Measurements from ENCODE around the gene ATF6.

The ATF6 gene

GRCh38 chr1:161982507-161982895, 216.4 kb downstream of the ATF6 start:
- Histone ChIP-seq H2AFZ (ENCODE audit: low read length, unreplicated experiment) (no peak overlapping the region), H3K4me3 (ENCODE audit: low read depth, low read length) (no peak overlapping the region)

GRCh38 chr1:161982917-161983316, 216.8 kb downstream of the ATF6 start:
- H3K27me3 ChIP-seq (ENCODE audit: insufficient read depth, low read length), result peaks cover 23% of the 10 kb centered on the region
- H3K4me1 ChIP-seq (ENCODE audit: control insufficient read depth, insufficient read depth, low read length, unreplicated experiment), result no peaks in the 10 kb centered on the region
- no peaks in the 10 kb centered on the region for H3K36me3 ChIP-seq (ENCODE audit: insufficient read depth, low read length)
- H3K79me2 ChIP-seq (ENCODE audit: control insufficient read depth, insufficient read depth, low read length, unreplicated experiment), result no peaks in the 10 kb centered on the region
- no peak overlapping the region for H2AFZ ChIP-seq (ENCODE audit: low read length, unreplicated experiment)
- H3K4me3 ChIP-seq (ENCODE audit: low read depth, low read length), result no peak overlapping the region
- H3K27ac ChIP-seq (ENCODE audit: low read depth, low read length), result no peak overlapping the region

More at GRCh38 chr1:161982507-161982895, 216.4 kb downstream of the ATF6 start:
- Histone ChIP-seq H3K79me2 (ENCODE audit: control insufficient read depth, insufficient read depth, low read length, unreplicated experiment) (no peaks in the 10 kb centered on the region), H3K27ac (ENCODE audit: low read depth, low read length) (no peak overlapping the region), H3K4me1 (ENCODE audit: control insufficient read depth, insufficient read depth, low read length, unreplicated experiment) (no peaks in the 10 kb centered on the region), H3K27me3 (ENCODE audit: insufficient read depth, low read length) (peaks cover 25% of the 10 kb centered on the region), H3K36me3 (ENCODE audit: insufficient read depth, low read length) (no peaks in the 10 kb centered on the region)

GRCh38 chr1:161983725-161984124, 217.6 kb downstream of the ATF6 start:
- no peak overlapping the region for H3K4me3 ChIP-seq (ENCODE audit: low read depth, low read length)
- H3K4me1 ChIP-seq (ENCODE audit: control insufficient read depth, insufficient read depth, low read length, unreplicated experiment), result no peaks in the 10 kb centered on the region
- H3K27ac ChIP-seq (ENCODE audit: low read depth, low read length), result no peak overlapping the region
- no peaks in the 10 kb centered on the region for H3K79me2 ChIP-seq (ENCODE audit: control insufficient read depth, insufficient read depth, low read length, unreplicated experiment)
- H3K27me3 ChIP-seq (ENCODE audit: insufficient read depth, low read length), result peaks cover 23% of the 10 kb centered on the region
- no peaks in the 10 kb centered on the region for H3K36me3 ChIP-seq (ENCODE audit: insufficient read depth, low read length)
- no peak overlapping the region for H2AFZ ChIP-seq (ENCODE audit: low read length, unreplicated experiment)

DNA sequence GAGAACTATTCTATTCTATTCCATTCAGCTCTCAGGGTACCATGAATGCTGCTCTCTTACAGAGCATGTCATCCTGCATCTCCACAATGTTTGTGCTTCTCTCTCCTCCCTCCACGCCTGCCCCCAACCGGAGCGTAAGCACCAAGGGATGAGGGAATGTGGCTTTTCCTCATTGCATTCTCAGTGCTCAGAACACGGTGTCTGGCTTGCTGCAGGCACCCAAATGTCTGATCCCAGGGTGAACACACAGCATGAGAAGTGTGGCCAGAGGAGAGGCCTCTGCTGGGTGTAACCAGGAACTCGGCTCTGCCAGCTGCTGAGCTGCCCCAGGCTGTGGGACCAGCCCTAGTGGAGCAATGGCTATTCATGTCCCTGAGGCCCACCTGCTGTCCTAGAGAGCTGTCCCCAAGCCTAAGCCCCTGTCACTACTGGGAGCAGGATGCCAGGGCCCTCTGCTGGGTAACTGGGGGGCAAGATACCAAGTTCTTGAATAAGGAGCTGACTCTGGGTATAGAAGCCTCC, 219.2 kb downstream of the ATF6 start:
- H3K79me2 ChIP-seq (ENCODE audit: control insufficient read depth, insufficient read depth, low read length, unreplicated experiment), result no peaks in the 10 kb centered on the region
- H3K36me3 ChIP-seq (ENCODE audit: insufficient read depth, low read length), result no peaks in the 10 kb centered on the region
- H3K4me3 ChIP-seq (ENCODE audit: low read depth, low read length), result no peak overlapping the region
- no peaks in the 10 kb centered on the region for H3K4me1 ChIP-seq (ENCODE audit: control insufficient read depth, insufficient read depth, low read length, unreplicated experiment)
- H3K27ac ChIP-seq (ENCODE audit: low read depth, low read length), result no peak overlapping the region
- no peak overlapping the region for H2AFZ ChIP-seq (ENCODE audit: low read length, unreplicated experiment)
- peaks cover 21% of the 10 kb centered on the region for H3K27me3 ChIP-seq (ENCODE audit: insufficient read depth, low read length)

DNA sequence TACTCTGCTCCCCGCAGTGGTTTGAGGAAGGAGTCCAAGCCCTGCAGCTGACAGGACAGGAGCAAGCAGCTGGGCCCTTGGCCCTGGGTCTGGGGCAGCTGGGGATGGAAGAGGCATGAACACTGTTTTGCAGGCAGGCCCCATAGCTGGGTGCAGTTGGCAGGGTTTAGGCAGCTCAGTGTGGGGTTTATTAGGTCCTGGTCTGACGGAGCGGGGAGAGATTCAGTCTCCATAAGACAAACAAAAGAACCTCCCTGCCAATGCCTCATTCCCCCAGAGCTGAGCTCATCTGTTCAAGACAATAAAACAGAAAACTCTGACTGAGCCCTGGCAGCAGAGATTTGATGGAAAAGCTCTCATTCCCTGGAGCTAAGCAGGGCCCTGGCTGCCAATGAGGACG, 220.2 kb downstream of the ATF6 start:
- H3K36me3 ChIP-seq (ENCODE audit: insufficient read depth, low read length), result no peaks in the 10 kb centered on the region
- H3K27me3 ChIP-seq (ENCODE audit: insufficient read depth, low read length), result peaks cover 15% of the 10 kb centered on the region
- no peak overlapping the region for H3K4me3 ChIP-seq (ENCODE audit: low read depth, low read length)
- H2AFZ ChIP-seq (ENCODE audit: low read length, unreplicated experiment), result no peak overlapping the region
- H3K27ac ChIP-seq (ENCODE audit: low read depth, low read length), result no peak overlapping the region
- no peaks in the 10 kb centered on the region for H3K4me1 ChIP-seq (ENCODE audit: control insufficient read depth, insufficient read depth, low read length, unreplicated experiment)
- H3K79me2 ChIP-seq (ENCODE audit: control insufficient read depth, insufficient read depth, low read length, unreplicated experiment), result no peaks in the 10 kb centered on the region

DNA sequence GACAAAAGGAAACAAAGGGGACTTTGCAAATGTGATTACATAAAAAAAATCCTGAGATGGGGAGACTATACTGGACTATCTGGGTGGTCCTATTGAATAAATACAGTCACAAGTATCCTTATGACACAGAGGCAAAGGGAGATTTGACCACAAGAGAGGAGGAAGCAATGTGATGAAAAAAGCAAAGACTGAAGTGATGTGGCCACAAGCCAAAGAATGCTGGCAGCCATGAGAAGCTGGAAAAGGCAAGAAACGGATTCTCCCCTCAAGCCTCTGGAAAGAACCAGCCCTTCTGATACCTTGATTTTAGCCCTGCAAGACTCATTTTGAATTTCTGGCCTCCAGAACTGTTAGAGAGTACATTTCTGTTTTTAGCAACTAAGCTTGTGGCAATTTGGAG, 221.2 kb downstream of the ATF6 start:
- no peak overlapping the region for H3K4me3 ChIP-seq (ENCODE audit: low read depth, low read length)
- no peaks in the 10 kb centered on the region for H3K4me1 ChIP-seq (ENCODE audit: control insufficient read depth, insufficient read depth, low read length, unreplicated experiment)
- H3K27me3 ChIP-seq (ENCODE audit: insufficient read depth, low read length), result peaks cover 13% of the 10 kb centered on the region
- H3K79me2 ChIP-seq (ENCODE audit: control insufficient read depth, insufficient read depth, low read length, unreplicated experiment), result no peaks in the 10 kb centered on the region
- no peak overlapping the region for H2AFZ ChIP-seq (ENCODE audit: low read length, unreplicated experiment)
- H3K36me3 ChIP-seq (ENCODE audit: insufficient read depth, low read length), result no peaks in the 10 kb centered on the region
- no peak overlapping the region for H3K27ac ChIP-seq (ENCODE audit: low read depth, low read length)

GRCh38 chr1:161987872-161988271, 221.8 kb downstream of the ATF6 start:
- Histone ChIP-seq H3K4me1 (ENCODE audit: control insufficient read depth, insufficient read depth, low read length, unreplicated experiment) (no peaks in the 10 kb centered on the region), H3K27ac (ENCODE audit: low read depth, low read length) (no peak overlapping the region), H3K79me2 (ENCODE audit: control insufficient read depth, insufficient read depth, low read length, unreplicated experiment) (no peaks in the 10 kb centered on the region), H2AFZ (ENCODE audit: low read length, unreplicated experiment) (no peak overlapping the region), H3K4me3 (ENCODE audit: low read depth, low read length) (no peak overlapping the region), H3K27me3 (ENCODE audit: insufficient read depth, low read length) (peaks cover 13% of the 10 kb centered on the region), H3K36me3 (ENCODE audit: insufficient read depth, low read length) (no peaks in the 10 kb centered on the region)

DNA sequence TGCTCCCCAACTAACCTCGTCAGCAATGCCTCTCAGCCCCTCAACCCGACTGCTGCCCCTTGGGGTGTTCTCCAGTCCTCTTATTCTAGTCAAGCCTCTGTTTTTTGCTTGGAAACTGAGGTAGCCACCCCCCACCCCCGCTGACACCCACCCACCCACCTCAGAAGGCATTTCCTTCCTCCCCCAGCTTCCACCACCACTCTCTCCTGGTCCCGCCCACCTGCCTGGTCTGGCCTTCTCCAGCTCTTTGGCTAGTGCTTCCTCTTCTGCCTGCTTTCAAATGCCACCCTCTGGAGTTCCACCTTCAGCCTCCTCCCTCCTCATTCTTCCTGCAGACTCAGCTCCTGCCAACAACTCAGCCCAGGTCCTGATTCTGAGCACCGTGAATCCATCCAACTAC, 222.3 kb downstream of the ATF6 start:
- no peaks in the 10 kb centered on the region for H3K36me3 ChIP-seq (ENCODE audit: insufficient read depth, low read length)
- no peak overlapping the region for H3K4me3 ChIP-seq (ENCODE audit: low read depth, low read length)
- H3K79me2 ChIP-seq (ENCODE audit: control insufficient read depth, insufficient read depth, low read length, unreplicated experiment), result no peaks in the 10 kb centered on the region
- peaks cover 13% of the 10 kb centered on the region for H3K27me3 ChIP-seq (ENCODE audit: insufficient read depth, low read length)
- H3K4me1 ChIP-seq (ENCODE audit: control insufficient read depth, insufficient read depth, low read length, unreplicated experiment), result no peaks in the 10 kb centered on the region
- no peak overlapping the region for H2AFZ ChIP-seq (ENCODE audit: low read length, unreplicated experiment)
- no peak overlapping the region for H3K27ac ChIP-seq (ENCODE audit: low read depth, low read length)

GRCh38 chr1:161989108-161989507, 223.0 kb downstream of the ATF6 start:
- Histone ChIP-seq H3K27me3 (ENCODE audit: insufficient read depth, low read length) (peaks cover 13% of the 10 kb centered on the region), H2AFZ (ENCODE audit: low read length, unreplicated experiment) (no peak overlapping the region), H3K79me2 (ENCODE audit: control insufficient read depth, insufficient read depth, low read length, unreplicated experiment) (no peaks in the 10 kb centered on the region), H3K4me1 (ENCODE audit: control insufficient read depth, insufficient read depth, low read length, unreplicated experiment) (no peaks in the 10 kb centered on the region), H3K27ac (ENCODE audit: low read depth, low read length) (no peak overlapping the region), H3K36me3 (ENCODE audit: insufficient read depth, low read length) (no peaks in the 10 kb centered on the region), H3K4me3 (ENCODE audit: low read depth, low read length) (no peak overlapping the region)

- H2AFZ ChIP-seq (ENCODE audit: low read length, unreplicated experiment), result no peak overlapping the region
- no peaks in the 10 kb centered on the region for H3K36me3 ChIP-seq (ENCODE audit: insufficient read depth, low read length)
- H3K27ac ChIP-seq (ENCODE audit: low read depth, low read length), result no peak overlapping the region
- no peaks in the 10 kb centered on the region for H3K79me2 ChIP-seq (ENCODE audit: control insufficient read depth, insufficient read depth, low read length, unreplicated experiment)
- no peak overlapping the region for H3K4me3 ChIP-seq (ENCODE audit: low read depth, low read length)
- H3K27me3 ChIP-seq (ENCODE audit: insufficient read depth, low read length), result peaks cover 13% of the 10 kb centered on the region
- H3K4me1 ChIP-seq (ENCODE audit: control insufficient read depth, insufficient read depth, low read length, unreplicated experiment), result no peaks in the 10 kb centered on the region
Observed at GRCh38 chr1:161989786-161990185, 223.7 kb downstream of the ATF6 start.

DNA sequence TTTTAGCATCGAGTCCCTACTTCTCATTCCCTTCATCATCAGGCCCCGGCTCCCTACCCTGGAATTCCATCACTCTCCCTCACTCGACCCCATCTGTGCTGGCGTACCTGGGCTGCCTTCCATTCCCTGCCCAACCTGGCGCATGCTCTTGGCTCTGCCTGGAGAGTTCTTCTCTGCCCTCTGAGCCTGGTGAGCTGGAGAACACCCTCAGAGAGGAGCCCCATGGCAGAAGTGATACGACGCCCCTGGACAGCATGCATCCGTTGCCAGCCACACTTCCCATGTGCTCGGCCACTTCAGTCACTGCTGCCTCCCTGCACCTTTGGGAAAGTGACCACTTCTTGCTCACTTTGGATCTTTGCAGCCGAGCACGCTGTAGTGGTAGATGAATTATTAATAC, 227.5 kb downstream of the ATF6 start:
- Histone ChIP-seq H3K79me2 (ENCODE audit: control insufficient read depth, insufficient read depth, low read length, unreplicated experiment) (no peaks in the 10 kb centered on the region), H3K27ac (ENCODE audit: low read depth, low read length) (no peak overlapping the region), H3K4me1 (ENCODE audit: control insufficient read depth, insufficient read depth, low read length, unreplicated experiment) (no peaks in the 10 kb centered on the region), H2AFZ (ENCODE audit: low read length, unreplicated experiment) (no peak overlapping the region), H3K36me3 (ENCODE audit: insufficient read depth, low read length) (no peaks in the 10 kb centered on the region; the same call in 1 of the 2 replicates), H3K4me3 (ENCODE audit: low read depth, low read length) (no peak overlapping the region), H3K27me3 (ENCODE audit: insufficient read depth, low read length) (no peaks in the 10 kb centered on the region; the same call in 1 of the 2 replicates)
